ENCODE data around the gene DLGAP3. TPM values are rescaled to one million over a fixed set of nuclear protein-coding genes. Genes with fewer than 3 reads are reported as not detected.

Gene DLGAP3
- total and polyA plus RNA-seq, 4 donors: 0.10 to 0.89 (median 0.22) TPM

- Histone ChIP-seq H3K9ac (ENCODE audit: insufficient read depth in 1 of 2, low read length in 2 of 2) (no peak overlapping the region), H3K27me3 (ENCODE audit: control insufficient read depth in 3 of 3, insufficient read depth in 3 of 3, low read length in 2 of 3) (peaks cover 0 to 5% (median 0%) of the 10 kb centered on the region in 3 donors), H3K27ac (ENCODE audit: low read depth in 1 of 2, low read length in 1 of 2) (no peak overlapping the region), H3K36me3 (ENCODE audit: control insufficient read depth in 4 of 4, insufficient read depth in 4 of 4, low read length in 4 of 4) (peaks cover 0 to 8% (median 4%) of the 10 kb centered on the region in 4 donors), H3K4me1 (ENCODE audit: control insufficient read depth in 5 of 5, insufficient read depth in 5 of 5, low read length in 5 of 5) (peaks cover 0 to 3% (median 0%) of the 10 kb centered on the region in 5 donors), H3K4me3 (no peak overlapping the region), H3K9me3 (ENCODE audit: control insufficient read depth in 4 of 4, insufficient read depth in 3 of 4, low read length in 3 of 4) (no peaks in the 10 kb centered on the region)
- 82 to 83% methylated on average over 70 to 72 of the region's 72 CpGs for WGBS, 2 donors
- TF ChIP-seq CTCF (IDR thresholded peaks at IDR 0.05; ENCODE audit: control extremely low read depth, extremely low read depth): no peak
- DNase-seq (no peak), ATAC-seq (ENCODE audit: insufficient read depth, low FRiP score) (no peak)
Measured at GRCh38 chr1:34976384-34977209, 47.1 kb upstream of the DLGAP3 start.

GRCh38 chr1:34975771-34976170 is 46.3 kb upstream of the DLGAP3 start:
- Histone ChIP-seq H3K4me1 (ENCODE audit: control insufficient read depth in 5 of 5, insufficient read depth in 5 of 5, low read length in 5 of 5) (peaks cover 0 to 5% (median 0%) of the 10 kb centered on the region in 5 donors), H3K9ac (ENCODE audit: insufficient read depth in 1 of 2, low read length in 2 of 2) (no peak overlapping the region), H3K36me3 (ENCODE audit: control insufficient read depth in 4 of 4, insufficient read depth in 4 of 4, low read length in 4 of 4) (peaks cover 0 to 8% (median under 1%) of the 10 kb centered on the region in 4 donors), H3K4me3 (no peak overlapping the region), H3K27ac (ENCODE audit: low read depth in 1 of 2, low read length in 1 of 2) (no peak overlapping the region), H3K27me3 (ENCODE audit: control insufficient read depth in 3 of 3, insufficient read depth in 3 of 3, low read length in 2 of 3) (peaks cover 0 to 5% (median 0%) of the 10 kb centered on the region in 3 donors), H3K9me3 (ENCODE audit: control insufficient read depth in 4 of 4, insufficient read depth in 3 of 4, low read length in 3 of 4) (no peaks in the 10 kb centered on the region)
- no peak for ATAC-seq (ENCODE audit: insufficient read depth, low FRiP score)
- 83 to 85% methylated on average over 6 of the region's 6 CpGs for WGBS, 2 donors
- DNase-seq: no peak
- TF ChIP-seq CTCF (IDR thresholded peaks at IDR 0.05; ENCODE audit: control extremely low read depth, extremely low read depth): no peak

GRCh38 chr1:34975338-34975737 is 45.9 kb upstream of the DLGAP3 start:
- no peak overlapping the region for H3K4me3 ChIP-seq
- no peak overlapping the region for H3K27ac ChIP-seq (ENCODE audit: low read depth in 1 of 2, low read length in 1 of 2)
- no peak overlapping the region for H3K9ac ChIP-seq (ENCODE audit: insufficient read depth in 1 of 2, low read length in 2 of 2)
- H3K9me3 ChIP-seq (ENCODE audit: control insufficient read depth in 4 of 4, insufficient read depth in 3 of 4, low read length in 3 of 4): no peaks in the 10 kb centered on the region
- DNase-seq (no peak), ATAC-seq (ENCODE audit: insufficient read depth, low FRiP score) (no peak)
- 75 to 92% methylated on average over 3 of the region's 3 CpGs for WGBS, 2 donors
- peaks cover 0 to 5% (median 0%) of the 10 kb centered on the region in 3 donors for H3K27me3 ChIP-seq (ENCODE audit: control insufficient read depth in 3 of 3, insufficient read depth in 3 of 3, low read length in 2 of 3)
- peaks cover 0 to 8% (median 0%) of the 10 kb centered on the region in 4 donors for H3K36me3 ChIP-seq (ENCODE audit: control insufficient read depth in 4 of 4, insufficient read depth in 4 of 4, low read length in 4 of 4)
- no peak for TF ChIP-seq CTCF (IDR thresholded peaks at IDR 0.05; ENCODE audit: control extremely low read depth, extremely low read depth)
- H3K4me1 ChIP-seq (ENCODE audit: control insufficient read depth in 5 of 5, insufficient read depth in 5 of 5, low read length in 5 of 5): peaks cover 0 to 5% (median 0%) of the 10 kb centered on the region in 5 donors
